Stimulated activated CD4-positive, alpha-beta T cell treated with anti-CD3 and anti-CD28 coated beads, Interleukin-1b, Interleukin-23, amount 100 ng/mL, for 24 hours (primary cell): Measurements from ENCODE around the gene TCP1.
"Not testable (repeated sequence)": the region's sequence is repeated elsewhere in the genome, so short reads cannot be mapped to it uniquely, and the experiment has no call there.

ENCODE experiments used
- DNase-seq, 4 experiments: peaks; one replicate each; pipeline ENCODE4 v3.0.0-alpha.2; 2020; ENCODE audit warnings: low read depth in 4 of 4, low spot score in 1 of 4

The TCP1 gene

GRCh38 chr6:159789377-159790148, at the start of gene TCP1:
Gene TCP1 (minus strand): TSS chr6:159789602. CDS start chr6:159789468, 134 bp downstream.
- DNase-seq = peak; percentile 97 to 100 (median 98)

GRCh38 chr6:159838020-159838744, 48.8 kb upstream of the TCP1 start:
- no peak for DNase-seq

- no peak for DNase-seq
Observed at GRCh38 chr6:159837511-159837910, 48.1 kb upstream of the TCP1 start.

- no peak for DNase-seq
Observed at GRCh38 chr6:159836718-159837490, 47.5 kb upstream of the TCP1 start.

GRCh38 chr6:159833997-159834603, 44.7 kb upstream of the TCP1 start:
- no peak for DNase-seq

- DNase-seq = no peak
Observed at GRCh38 chr6:159833556-159833955, 44.2 kb upstream of the TCP1 start.

GRCh38 chr6:159832946-159833345, 43.5 kb upstream of the TCP1 start:
- no peak for DNase-seq

GRCh38 chr6:159831373-159831679, 41.9 kb upstream of the TCP1 start:
- no peak for DNase-seq

GRCh38 chr6:159830501-159831372, 41.3 kb upstream of the TCP1 start:
- DNase-seq = no peak

GRCh38 chr6:159829526-159829925, 40.1 kb upstream of the TCP1 start:
- no peak for DNase-seq

GRCh38 chr6:159828074-159828473, 38.7 kb upstream of the TCP1 start:
- DNase-seq = no peak

- DNase-seq = no peak
Observed at GRCh38 chr6:159826968-159827647, 37.7 kb upstream of the TCP1 start.

GRCh38 chr6:159826004-159826403, 36.6 kb upstream of the TCP1 start:
- DNase-seq = no peak

GRCh38 chr6:159824690-159825089, 35.3 kb upstream of the TCP1 start:
- not testable (repeated sequence) for DNase-seq

GRCh38 chr6:159823953-159824352, 34.6 kb upstream of the TCP1 start:
- no peak for DNase-seq

- no peak for DNase-seq
Observed at GRCh38 chr6:159821726-159822125, 32.3 kb upstream of the TCP1 start.

GRCh38 chr6:159821122-159821521, 31.7 kb upstream of the TCP1 start:
- DNase-seq = no peak

GRCh38 chr6:159819932-159820640, 30.7 kb upstream of the TCP1 start:
- DNase-seq = no peak

- DNase-seq = no peak
Observed at GRCh38 chr6:159819098-159819497, 29.7 kb upstream of the TCP1 start.
